Measurements from ENCODE around the gene MEGF8.

The MEGF8 gene

DNA sequence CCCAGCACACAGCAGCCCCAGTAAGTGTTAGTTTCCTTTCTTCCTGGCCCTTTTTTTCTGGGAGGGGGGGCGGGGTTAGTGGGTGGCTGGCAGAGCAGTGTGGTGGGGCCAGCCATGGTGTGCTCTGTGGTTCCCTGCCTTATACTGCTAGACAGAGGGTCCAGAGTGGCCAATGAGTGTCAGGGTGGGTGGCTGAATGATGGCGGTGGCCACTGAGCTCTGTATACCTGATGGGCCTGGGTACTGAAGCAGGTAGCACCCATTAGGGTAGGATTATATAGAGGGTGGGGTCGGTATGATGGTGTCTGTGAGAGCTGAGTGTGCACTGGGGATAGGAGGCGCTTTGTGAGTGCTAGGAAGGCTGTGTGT lies 42.6 kb upstream of the MEGF8 start:
- Histone ChIP-seq H3K4me3 (replicated peaks; ENCODE audit: low read depth, low read length) (peak overlapping the region; percentile 65), H3K36me3 (ENCODE audit: control insufficient read depth, insufficient read depth, low read length) (peaks cover 9% of the 10 kb centered on the region), H3K27me3 (replicated peaks; ENCODE audit: control insufficient read depth, insufficient read depth, low read length) (no peaks in the 10 kb centered on the region)
- no peak for DNase-seq (ENCODE audit: extremely low read depth, insufficient read length)
- TF ChIP-seq, protein P1, sequence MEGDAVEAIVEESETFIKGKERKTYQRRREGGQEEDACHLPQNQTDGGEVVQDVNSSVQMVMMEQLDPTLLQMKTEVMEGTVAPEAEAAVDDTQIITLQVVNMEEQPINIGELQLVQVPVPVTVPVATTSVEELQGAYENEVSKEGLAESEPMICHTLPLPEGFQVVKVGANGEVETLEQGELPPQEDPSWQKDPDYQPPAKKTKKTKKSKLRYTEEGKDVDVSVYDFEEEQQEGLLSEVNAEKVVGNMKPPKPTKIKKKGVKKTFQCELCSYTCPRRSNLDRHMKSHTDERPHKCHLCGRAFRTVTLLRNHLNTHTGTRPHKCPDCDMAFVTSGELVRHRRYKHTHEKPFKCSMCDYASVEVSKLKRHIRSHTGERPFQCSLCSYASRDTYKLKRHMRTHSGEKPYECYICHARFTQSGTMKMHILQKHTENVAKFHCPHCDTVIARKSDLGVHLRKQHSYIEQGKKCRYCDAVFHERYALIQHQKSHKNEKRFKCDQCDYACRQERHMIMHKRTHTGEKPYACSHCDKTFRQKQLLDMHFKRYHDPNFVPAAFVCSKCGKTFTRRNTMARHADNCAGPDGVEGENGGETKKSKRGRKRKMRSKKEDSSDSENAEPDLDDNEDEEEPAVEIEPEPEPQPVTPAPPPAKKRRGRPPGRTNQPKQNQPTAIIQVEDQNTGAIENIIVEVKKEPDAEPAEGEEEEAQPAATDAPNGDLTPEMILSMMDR (IDR thresholded peaks at IDR 0.05; ENCODE audit: insufficient read depth, low read length, poor library complexity, severe bottlenecking) = no peak

GRCh38 chr19:42283188-42284065 lies 42.0 kb upstream of the MEGF8 start:
- TF ChIP-seq, protein P1 (IDR thresholded peaks at IDR 0.05; ENCODE audit: insufficient read depth, low read length, poor library complexity, severe bottlenecking) = no peak
- Histone ChIP-seq H3K27me3 (replicated peaks; ENCODE audit: control insufficient read depth, insufficient read depth, low read length) (no peaks in the 10 kb centered on the region), H3K36me3 (ENCODE audit: control insufficient read depth, insufficient read depth, low read length) (peaks cover 10% of the 10 kb centered on the region), H3K4me3 (replicated peaks; ENCODE audit: low read depth, low read length) (peak overlapping the region; percentile 65)
- peak; percentile 97 for DNase-seq (ENCODE audit: extremely low read depth, insufficient read length)

DNA sequence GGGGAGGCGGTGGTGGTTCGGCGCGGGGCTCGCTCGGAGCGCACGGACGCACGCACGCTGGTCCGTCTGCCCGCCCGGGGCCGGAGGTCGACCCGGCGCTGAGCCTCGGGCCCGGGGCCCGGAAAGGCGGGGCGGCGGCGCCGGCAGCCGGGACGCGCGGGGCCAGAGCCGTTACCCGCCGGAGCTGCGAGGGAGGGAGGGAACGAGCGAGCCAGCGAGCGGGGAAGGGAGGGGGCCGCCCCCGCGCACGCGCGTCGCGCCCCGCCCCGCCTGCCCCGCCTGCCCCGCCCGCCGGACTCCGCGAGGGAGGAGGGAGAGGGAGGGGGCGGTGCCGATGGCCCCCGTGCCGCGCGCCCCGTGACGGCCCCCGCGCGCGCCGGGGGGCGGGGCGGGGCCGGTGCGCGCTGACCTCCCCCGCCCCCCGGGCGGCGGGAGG lies 41.4 kb upstream of the MEGF8 start:
- H3K4me3 ChIP-seq (replicated peaks; ENCODE audit: low read depth, low read length) = peak overlapping the region; percentile 46
- peaks cover 12% of the 10 kb centered on the region for H3K36me3 ChIP-seq (ENCODE audit: control insufficient read depth, insufficient read depth, low read length)
- TF ChIP-seq, protein P1 (IDR thresholded peaks at IDR 0.05; ENCODE audit: insufficient read depth, low read length, poor library complexity, severe bottlenecking) = no peak
- H3K27me3 ChIP-seq (replicated peaks; ENCODE audit: control insufficient read depth, insufficient read depth, low read length) = no peaks in the 10 kb centered on the region
- peak; percentile 87 for DNase-seq (ENCODE audit: extremely low read depth, insufficient read length)

- Histone ChIP-seq H3K27me3 (replicated peaks; ENCODE audit: control insufficient read depth, insufficient read depth, low read length) (no peaks in the 10 kb centered on the region), H3K4me3 (replicated peaks; ENCODE audit: low read depth, low read length) (peak overlapping the region; percentile 68), H3K36me3 (ENCODE audit: control insufficient read depth, insufficient read depth, low read length) (peaks cover 19% of the 10 kb centered on the region)
- no peak for DNase-seq (ENCODE audit: extremely low read depth, insufficient read length)
- TF ChIP-seq, protein P1 (IDR thresholded peaks at IDR 0.05; ENCODE audit: insufficient read depth, low read length, poor library complexity, severe bottlenecking) = no peak
Measured at GRCh38 chr19:42284591-42285341, 40.7 kb upstream of the MEGF8 start.

- peak; percentile 24 for DNase-seq (ENCODE audit: extremely low read depth, insufficient read length)
- TF ChIP-seq, protein P1 (IDR thresholded peaks at IDR 0.05; ENCODE audit: insufficient read depth, low read length, poor library complexity, severe bottlenecking) = no peak
- no peaks in the 10 kb centered on the region for H3K27me3 ChIP-seq (replicated peaks; ENCODE audit: control insufficient read depth, insufficient read depth, low read length)
- peaks cover 26% of the 10 kb centered on the region for H3K36me3 ChIP-seq (ENCODE audit: control insufficient read depth, insufficient read depth, low read length)
- peak overlapping the region; percentile 68 for H3K4me3 ChIP-seq (replicated peaks; ENCODE audit: low read depth, low read length)
Measured at GRCh38 chr19:42285541-42285941, 39.9 kb upstream of the MEGF8 start.

All from GM06990 (cell line).